BJ (cell line): ENCODE data around the gene RXFP4. TPM values are rescaled to one million over a fixed set of nuclear protein-coding genes. Genes with fewer than 3 reads are reported as not detected.
"Not testable (repeated sequence)": the region's sequence is repeated elsewhere in the genome, so short reads cannot be mapped to it uniquely, and the experiment has no call there.

Source experiments
- CTCF ChIA-PET: fragments of 350-600 bp; formaldehyde crosslinking; extraction: SDS; loops from one replicate; lab custom pipeline; 2021; ENCODE audit warnings: antibody characterized with exemption, inconsistent platforms; lab: Yijun Ruan, JAX
- POLR2A ChIA-PET: fragments of 300-600 bp; sonication (Branson Sonifier 250); formaldehyde crosslinking; extraction: SDS; loops from one replicate; lab custom pipeline; 2021; ENCODE audit warnings: antibody characterized with exemption; lab: Charles Lee
- DNase-seq: peaks from one replicate; pipeline ENCODE4 v3.0.0-alpha.2; 2011; ENCODE audit warnings: low read depth
- H3K27me3 ChIP-seq: 2 replicates; pipeline ENCODE4 v1.6.0; 2011; ENCODE audit warnings: low read length; ENCODE audit not compliant: control insufficient read depth, insufficient read depth
- H3K36me3 ChIP-seq: 2 replicates; pipeline ENCODE4 v1.5.1; 2011; ENCODE audit warnings: low read length; ENCODE audit not compliant: control insufficient read depth, insufficient read depth
- H3K4me3 ChIP-seq: 2 replicates; pipeline ENCODE4 v1.5.1; 2011; ENCODE audit warnings: low read depth, mild to moderate bottlenecking, control low read depth, low read length
- CTCF ChIP-seq: IDR thresholded peaks from 2 replicates; pipeline ENCODE4 v1.5.1; 2011; ENCODE audit warnings: low read depth, mild to moderate bottlenecking, control low read depth, inconsistent platforms, low read length, moderate library complexity; ENCODE audit not compliant: insufficient read depth
- polyA minus RNA-seq: library from RNA; depleted of rRNA, polyadenylated mRNA; stranded (reverse); fragments of >200 nt; gene quantifications from 2 replicates; pipeline ENCODE4 v1.2.3, GENCODE V29; 2011; rRNA and poly(A)+ RNA removed
- polyA plus RNA-seq: library from polyadenylated mRNA; depleted of rRNA; stranded (reverse); fragments of >200 nt; gene quantifications from 2 replicates; pipeline ENCODE4 v1.2.3, GENCODE V29; 2011; rRNA removed

The RXFP4 gene
- polyA plus RNA-seq (not detected in 2 replicates), polyA minus RNA-seq (0.41 TPM in 1 of 2 replicates, not detected in the other)

- POLR2A ChIA-PET = interaction anchor here (0.5 kb wide), 1 partner anchor 32 kb away, joined by 5 read pairs; no protein-coding TSS in a partner anchor
- no peak for TF ChIP-seq CTCF
- Histone ChIP-seq H3K36me3 (peaks cover 4% of the 10 kb centered on the region), H3K4me3 (no peak within 1 kb of the TSS), H3K27me3 (no peaks in the 10 kb centered on the region)
- CTCF ChIA-PET = interaction anchor here (0.8 to 4.6 kb wide), 4 partner anchors 27 to 81 kb away, joined by 3 to 57 read pairs (median 10); no protein-coding TSS in a partner anchor
- DNase-seq = no peak
Measured at GRCh38 chr1:155940993-155941844, at the start of gene RXFP4. RXFP4 (plus strand) TSS chr1:155941638; CDS start chr1:155941710, 72 bp downstream.

- no peak for DNase-seq
- Histone ChIP-seq H3K36me3 (0 out of 2 replicates have a peak, but pooled peaks cover 1% of the 10 kb centered on the region), H3K27me3 (no peaks in the 10 kb centered on the region), H3K4me3 (no peak overlapping the region)
- TF ChIP-seq CTCF = no peak
- CTCF ChIA-PET = interaction anchor here (1.2 kb wide), 1 partner anchor 11 kb away, joined by 5 read pairs; no protein-coding TSS in a partner anchor
- POLR2A ChIA-PET = interaction anchor here (1.0 to 1.6 kb wide), 2 partner anchors 10 to 33 kb away, joined by 5 to 9 read pairs; partner anchors contain the start of gene SYT11
Measured at GRCh38 chr1:155892796-155893195, 48.6 kb upstream of the RXFP4 start.

GRCh38 chr1:155893389-155894142 lies 47.9 kb upstream of the RXFP4 start:
- POLR2A ChIA-PET = interaction anchor here (1.0 to 1.6 kb wide), 2 partner anchors 11 to 34 kb away, joined by 5 to 9 read pairs; partner anchors contain the start of gene SYT11
- no peaks in the 10 kb centered on the region for H3K27me3 ChIP-seq
- 0 out of 2 replicates have a peak, but pooled peaks cover 1% of the 10 kb centered on the region for H3K36me3 ChIP-seq
- CTCF ChIA-PET = interaction anchor here (1.2 to 1.6 kb wide), 2 partner anchors 11 to 39 kb away, joined by 3 to 5 read pairs; no protein-coding TSS in a partner anchor
- DNase-seq = peak; percentile 71
- no peak overlapping the region for H3K4me3 ChIP-seq
- no peak for TF ChIP-seq CTCF

GRCh38 chr1:155895617-155896016 lies 45.8 kb upstream of the RXFP4 start:
- POLR2A ChIA-PET, H3K36me3 ChIP-seq, DNase-seq, H3K27me3 ChIP-seq, H3K4me3 ChIP-seq: not testable (repeated sequence)
- CTCF ChIA-PET = interaction anchor here (1.6 kb wide), 1 partner anchor 37 kb away, joined by 3 read pairs; no protein-coding TSS in a partner anchor

GRCh38 chr1:155896476-155896875 lies 45.0 kb upstream of the RXFP4 start:
- POLR2A ChIA-PET, H3K27me3 ChIP-seq, H3K36me3 ChIP-seq, DNase-seq, CTCF ChIA-PET, H3K4me3 ChIP-seq: not testable (repeated sequence)
